Stimulated activated CD4-positive, alpha-beta T cell treated with anti-CD3 and anti-CD28 coated beads, Interleukin-12 subunit alpha, Interleukin-12 subunit beta, amount 100 ng/mL, for 48 hours (primary cell): ENCODE results near the gene FREM1.

ENCODE experiments used
- DNase-seq, 3 donors: peaks; one replicate each; pipeline ENCODE4 v3.0.0-alpha.2; 2020; ENCODE audit warnings: low read depth in 2 of 3, low spot score in 1 of 3

FREM1 gene

DNA sequence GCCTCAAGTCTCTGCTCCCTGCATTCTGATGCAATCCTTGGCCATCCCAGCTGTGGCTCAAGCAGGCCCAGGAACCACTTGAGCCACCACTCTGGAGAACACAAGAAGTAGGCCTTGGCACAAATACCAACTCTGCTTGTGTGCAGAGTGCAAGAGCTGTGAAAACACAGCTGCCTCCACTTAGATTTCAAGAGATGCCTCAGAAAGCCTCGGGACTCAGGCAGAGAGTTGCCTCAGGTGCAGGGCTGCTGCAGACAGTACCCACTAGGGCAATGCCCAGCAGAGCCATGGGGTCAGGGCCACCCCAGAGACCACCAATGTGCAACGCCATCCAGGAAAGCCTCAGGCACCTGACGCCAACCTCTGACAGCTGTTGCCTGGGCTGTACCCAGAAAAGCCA, 82.4 kb downstream of the FREM1 start:
- DNase-seq = no peak

DNA sequence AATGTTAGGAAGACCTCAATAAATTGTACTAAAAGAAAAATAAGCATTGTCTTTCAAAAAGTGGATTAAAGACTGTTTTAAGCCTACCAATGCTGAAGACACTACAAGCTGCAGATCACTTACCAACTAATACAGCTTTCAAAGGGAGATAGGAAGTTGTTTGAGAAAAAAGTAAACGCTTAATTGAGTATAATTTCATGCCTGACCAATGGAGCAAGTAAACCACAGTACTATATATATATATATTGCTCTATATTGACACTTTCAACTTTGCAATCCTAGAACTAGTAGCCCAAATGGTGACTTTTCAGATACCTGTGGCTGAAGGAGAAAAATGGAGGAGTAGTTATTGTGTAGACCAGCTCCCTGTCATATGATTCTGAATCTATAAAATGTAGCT, 85.7 kb downstream of the FREM1 start:
- DNase-seq = no peak

DNA sequence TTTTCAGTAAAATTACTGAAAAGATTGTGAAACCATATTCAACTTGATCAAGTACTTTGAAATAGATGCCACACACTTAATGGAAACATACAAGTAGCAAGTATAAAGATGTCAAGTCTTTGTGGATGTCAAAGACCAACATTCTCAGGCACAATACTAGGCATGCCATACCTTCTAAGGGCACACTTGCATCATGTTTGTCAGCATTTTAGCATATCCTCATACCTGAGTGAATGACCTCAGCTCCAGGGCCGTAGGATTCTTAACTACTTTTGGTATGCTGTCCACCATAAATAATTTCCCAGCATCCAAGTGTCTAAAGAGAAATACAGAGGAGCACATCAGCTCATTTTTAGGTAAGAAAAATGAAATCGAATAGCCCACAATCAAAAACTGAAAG, 86.4 kb downstream of the FREM1 start:
- no peak for DNase-seq

DNA sequence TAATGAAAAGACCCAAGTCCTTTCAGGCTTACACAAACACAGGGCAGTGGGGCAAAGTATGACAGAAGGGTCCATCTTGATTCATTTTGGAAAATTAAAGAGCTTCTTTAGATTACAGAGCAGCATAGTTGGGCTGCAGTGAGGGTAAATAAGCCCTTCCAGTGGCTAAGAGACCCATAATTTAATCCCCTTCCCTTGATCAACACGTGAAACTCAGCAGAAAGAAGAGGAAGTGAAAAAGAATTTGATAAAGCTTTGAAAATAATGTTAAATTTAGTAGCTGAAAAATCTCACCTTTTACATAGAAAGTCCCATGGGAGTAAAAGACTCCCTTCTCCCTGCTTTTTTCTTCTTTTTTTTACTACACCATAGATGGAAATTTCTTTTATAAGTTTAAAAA, 87.6 kb downstream of the FREM1 start:
- no peak for DNase-seq

DNA sequence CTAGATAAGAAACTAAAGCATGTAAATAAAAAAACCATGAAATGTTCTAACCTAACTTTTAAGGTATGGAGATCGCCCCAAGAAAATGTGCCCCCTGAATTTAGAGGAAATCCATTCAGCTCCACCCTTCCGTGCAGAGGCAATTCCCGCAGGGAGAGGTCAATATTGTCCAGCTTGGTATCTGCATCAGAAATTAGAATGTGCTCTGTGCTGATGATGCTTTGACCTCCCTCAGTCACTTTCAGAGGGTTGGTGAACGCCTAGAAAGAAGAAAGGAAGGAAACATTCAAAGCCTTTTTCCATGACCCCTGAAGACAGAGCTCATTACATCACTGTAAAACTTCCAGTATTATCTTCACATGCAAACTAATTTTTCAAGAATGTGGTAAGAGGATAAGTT, 91.0 kb downstream of the FREM1 start:
- DNase-seq = no peak

DNA sequence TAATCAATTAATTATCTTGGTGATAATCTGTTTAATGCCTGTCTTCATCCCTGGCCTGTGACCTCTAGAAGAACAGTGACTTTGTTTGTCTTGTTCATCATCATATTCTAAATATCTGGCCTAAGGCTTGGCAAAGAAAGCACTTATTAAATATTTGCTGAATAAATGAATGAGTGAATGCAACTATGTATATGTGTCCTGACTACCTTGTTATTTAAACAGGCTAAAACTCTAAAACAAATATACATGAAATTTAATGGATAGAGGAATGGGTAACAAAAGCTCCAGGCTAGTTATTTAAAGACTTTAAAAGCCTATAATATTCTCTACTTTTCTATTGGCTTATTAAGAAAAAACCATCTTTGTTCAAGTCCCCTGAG, 96.0 kb downstream of the FREM1 start:
- DNase-seq = no peak

DNA sequence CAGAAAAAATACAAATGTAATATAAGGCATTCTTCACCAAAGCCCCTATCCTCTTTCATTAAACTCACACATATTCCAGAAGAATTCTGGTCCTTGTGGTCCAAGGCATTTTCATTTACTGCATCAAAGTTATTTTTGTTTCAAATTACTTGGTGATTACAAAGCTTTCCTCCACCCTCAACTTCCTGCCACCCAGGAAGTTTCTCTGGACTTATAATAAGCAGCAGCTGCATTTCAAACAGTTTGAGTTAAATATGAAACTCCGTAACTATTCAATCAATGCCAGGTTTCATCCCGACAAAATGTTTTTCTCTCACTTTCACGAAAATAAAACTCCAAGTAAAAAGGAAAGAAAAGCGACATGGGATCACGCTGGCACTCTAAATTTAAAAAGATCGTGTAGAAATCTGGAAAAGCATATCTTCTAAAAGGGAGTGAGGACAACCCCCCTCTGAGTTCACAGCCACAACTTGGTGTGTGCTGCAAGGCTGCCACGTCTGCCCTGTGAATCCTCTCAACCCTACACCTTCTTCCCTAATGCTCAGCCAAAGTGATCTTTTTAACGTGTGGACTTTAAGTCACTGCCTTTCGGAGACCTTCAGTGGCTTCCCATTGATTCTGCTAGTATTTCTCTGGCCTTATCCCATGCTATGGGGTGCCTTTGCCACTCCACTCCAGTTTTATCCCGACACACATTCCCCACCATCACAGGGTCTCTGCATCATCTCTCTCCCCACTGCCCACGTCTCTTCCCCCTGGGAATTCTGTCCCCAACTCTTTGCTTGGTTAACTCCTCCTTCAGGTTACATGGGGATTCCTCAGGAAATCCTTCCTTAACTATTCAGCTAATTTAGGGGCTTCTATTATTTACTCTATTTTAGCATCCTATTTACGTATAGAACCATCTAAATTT, 96.6 kb downstream of the FREM1 start:
- DNase-seq = no peak

DNA sequence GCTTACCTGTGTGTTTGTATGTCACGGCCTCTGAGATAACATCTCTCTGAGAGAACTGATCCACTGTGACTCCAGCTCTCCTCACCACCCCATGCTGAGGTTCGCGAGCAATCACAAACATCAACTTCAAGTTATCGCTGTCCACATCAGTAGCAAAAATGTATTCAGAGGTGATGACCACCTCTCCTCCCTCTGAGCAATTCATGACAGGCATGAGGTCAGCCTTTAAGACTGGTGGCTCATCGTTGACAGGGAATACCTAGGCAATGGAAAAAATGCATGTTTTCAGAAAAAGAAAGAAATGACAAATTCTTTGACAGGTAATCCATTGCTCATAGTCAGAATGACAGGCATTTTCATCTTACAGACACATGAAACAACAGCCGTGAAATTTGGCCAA, 97.4 kb downstream of the FREM1 start:
- no peak for DNase-seq

- no peak for DNase-seq
Measured at GRCh38 chr9:14811844-14812243, 98.4 kb downstream of the FREM1 start.

DNA sequence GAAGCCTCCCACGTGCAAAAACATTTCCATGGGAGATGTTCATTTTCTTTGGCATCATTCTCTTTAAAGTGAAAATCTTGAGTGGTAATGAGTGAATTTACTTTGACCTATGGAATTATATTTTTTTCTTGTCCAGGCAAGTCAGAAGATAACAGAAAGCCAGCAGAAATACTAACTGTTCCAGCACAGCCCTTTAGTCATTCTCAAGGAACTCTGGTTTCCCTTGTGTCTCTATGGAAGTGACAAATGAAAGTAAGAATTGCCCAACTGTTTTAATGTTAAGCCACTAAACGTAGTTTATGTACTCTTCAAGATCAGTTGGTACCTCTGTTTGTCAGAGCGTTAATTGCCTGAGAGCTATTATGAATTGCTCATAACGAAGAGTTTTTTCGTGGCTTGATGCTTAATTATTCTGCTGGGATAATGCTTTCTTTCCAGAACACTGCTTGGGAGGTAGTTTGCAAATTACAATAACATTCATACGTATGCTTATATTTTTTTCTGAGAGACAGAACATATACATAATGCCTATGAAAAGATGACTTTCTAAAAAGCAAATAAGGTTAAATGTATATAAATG, 103.2 kb downstream of the FREM1 start:
- DNase-seq = no peak

DNA sequence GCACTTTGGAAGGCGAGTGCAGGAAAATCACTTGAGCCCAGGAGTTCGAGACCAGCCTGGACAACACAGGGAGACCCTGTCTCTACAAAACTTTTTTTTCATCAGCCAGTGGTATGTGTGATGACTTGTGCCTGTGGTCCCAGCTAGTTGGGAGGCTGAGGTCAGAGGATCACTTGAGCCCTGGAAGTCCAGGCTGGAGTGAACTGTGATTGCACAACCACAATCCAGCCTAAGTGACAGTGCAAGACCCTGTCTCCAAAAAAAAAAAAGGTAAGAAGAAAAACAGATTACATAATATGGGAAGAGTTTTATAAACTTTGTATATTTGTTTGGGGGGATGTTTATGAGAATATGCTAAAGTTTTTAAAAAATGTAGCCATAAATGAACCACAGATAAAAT, 111.2 kb downstream of the FREM1 start:
- DNase-seq = no peak

- no peak for DNase-seq
Measured at GRCh38 chr9:14797435-14797834, 112.8 kb downstream of the FREM1 start.

DNA sequence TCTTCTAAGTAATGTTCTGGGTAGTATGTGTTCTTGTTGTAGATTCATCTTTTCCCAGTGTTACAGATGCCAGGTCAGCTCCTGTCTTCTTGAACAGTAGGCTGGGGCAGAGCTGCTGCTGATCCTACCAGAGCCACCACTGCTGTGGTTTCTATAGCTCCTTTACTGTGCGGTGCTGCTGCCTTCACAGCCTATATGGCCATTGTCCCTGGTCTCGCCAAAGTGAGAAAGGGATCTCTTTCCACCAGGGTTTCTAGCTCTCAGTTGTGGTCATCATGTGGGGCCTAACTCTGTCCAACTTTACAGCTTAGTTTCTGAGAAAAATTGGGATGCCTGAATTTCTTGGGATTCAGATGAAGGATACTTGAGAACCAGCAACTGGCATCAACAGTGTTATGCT, 116.8 kb downstream of the FREM1 start:
- DNase-seq = no peak

- no peak for DNase-seq
Measured at GRCh38 chr9:14790628-14791027, 119.6 kb downstream of the FREM1 start.

GRCh38 chr9:14788846-14789245, 121.4 kb downstream of the FREM1 start:
- no peak for DNase-seq

- DNase-seq = no peak
Measured at GRCh38 chr9:14783358-14783757, 126.9 kb downstream of the FREM1 start.

DNA sequence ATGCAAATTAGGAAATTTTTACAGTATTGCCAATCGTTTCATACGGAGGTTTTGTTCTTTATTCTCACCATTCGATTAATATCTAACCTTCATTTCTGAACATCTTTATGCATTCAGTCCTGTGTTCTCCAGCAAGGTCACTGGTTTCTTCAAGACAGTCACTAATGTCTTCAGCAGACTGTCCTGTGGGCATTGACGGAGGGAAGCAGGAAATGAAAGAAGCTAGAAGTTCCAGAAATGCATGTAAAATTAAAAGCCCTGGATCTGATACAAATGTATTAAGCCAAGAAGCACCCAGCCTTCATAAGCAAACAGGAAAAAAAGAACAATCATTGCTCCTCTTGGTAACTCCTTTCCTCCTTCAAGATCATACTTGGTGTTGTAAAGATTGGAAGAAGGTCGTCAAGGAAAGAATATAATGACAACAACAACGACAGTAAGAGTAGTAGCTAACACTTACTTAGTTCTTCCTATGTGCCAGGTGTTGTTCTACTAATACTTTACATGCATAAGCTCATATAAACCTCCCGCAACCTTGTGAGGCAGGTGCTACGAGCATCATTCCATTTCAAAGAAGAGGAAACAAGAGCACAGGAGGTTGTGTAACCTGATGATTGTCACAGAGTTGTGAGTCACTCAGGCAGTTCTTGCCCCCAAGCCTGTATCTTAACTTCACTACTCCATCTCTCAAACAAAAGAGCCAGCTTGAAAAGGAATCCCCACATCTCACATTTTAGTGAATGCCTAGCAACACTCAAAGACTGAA, 127.8 kb downstream of the FREM1 start:
- no peak for DNase-seq

- no peak for DNase-seq
Measured at GRCh38 chr9:14780693-14781092, 129.5 kb downstream of the FREM1 start.

GRCh38 chr9:14780251-14780650, 130.0 kb downstream of the FREM1 start:
- DNase-seq = no peak

GRCh38 chr9:14779566-14780022, 130.6 kb downstream of the FREM1 start:
- DNase-seq = no peak

DNA sequence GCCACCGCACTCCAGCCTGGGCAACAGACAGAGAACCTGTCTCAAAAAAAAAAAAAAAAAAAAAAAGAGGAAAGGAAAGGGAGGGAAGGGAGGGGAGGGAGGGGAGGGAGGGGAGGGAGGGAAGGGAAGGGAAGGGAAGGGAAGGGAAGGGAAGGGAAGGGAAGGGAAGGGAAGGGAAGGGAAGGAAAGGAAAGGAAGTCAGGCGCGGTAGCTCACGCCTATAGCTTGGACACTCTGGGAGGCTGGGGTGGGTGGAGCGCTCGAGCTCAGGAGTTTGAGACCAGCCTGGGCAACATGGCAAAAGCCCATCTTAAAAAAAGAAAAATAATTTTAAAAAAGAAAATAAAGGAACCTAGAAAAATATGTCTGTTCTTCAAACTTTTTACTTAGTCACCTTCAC, 131.7 kb downstream of the FREM1 start:
- DNase-seq = no peak

GRCh38 chr9:14775917-14776316, 134.3 kb downstream of the FREM1 start:
- no peak for DNase-seq
